T-helper 1 cell (primary cell): Measurements from ENCODE around the gene KIAA0232.
"Not testable (repeated sequence)": the region's sequence is repeated elsewhere in the genome, so short reads cannot be mapped to it uniquely, and the experiment has no call there.

Experiments
- DNase-seq, 5 donors: peaks; one replicate each; pipeline ENCODE4 v3.0.0-alpha.2; 2012 to 2020

KIAA0232 gene

GRCh38 chr4:6887591-6888371, 105.3 kb downstream of the KIAA0232 start:
- no peak for DNase-seq

DNA sequence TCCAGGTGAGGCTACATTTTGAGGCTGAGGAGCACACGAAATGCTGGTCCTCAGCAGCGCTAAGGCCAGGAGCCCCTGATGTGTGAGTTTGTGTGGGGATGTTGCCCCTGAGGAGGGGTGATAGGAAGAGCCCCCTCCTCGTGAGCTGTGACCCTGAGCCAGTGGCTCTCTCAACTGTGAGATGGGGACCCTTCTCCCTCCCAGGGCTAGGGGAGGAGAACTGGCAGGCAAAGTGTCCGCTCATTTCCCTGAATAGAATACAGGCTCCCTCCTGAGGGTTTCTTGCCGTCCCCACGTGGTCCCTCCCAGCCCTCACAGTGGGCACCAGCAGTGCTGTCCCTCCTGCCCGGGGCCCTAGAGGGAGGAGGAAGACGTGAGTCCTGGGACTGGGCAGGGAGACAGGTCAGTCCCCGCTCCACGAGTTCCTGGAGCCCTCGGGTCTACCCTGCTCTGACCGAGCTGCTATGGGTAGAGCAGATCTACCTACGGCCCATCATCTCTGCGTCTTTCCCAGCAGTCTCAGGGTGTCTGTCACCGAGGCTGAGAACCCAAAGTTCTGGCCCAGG, 106.1 kb downstream of the KIAA0232 start:
- DNase-seq = no peak

DNA sequence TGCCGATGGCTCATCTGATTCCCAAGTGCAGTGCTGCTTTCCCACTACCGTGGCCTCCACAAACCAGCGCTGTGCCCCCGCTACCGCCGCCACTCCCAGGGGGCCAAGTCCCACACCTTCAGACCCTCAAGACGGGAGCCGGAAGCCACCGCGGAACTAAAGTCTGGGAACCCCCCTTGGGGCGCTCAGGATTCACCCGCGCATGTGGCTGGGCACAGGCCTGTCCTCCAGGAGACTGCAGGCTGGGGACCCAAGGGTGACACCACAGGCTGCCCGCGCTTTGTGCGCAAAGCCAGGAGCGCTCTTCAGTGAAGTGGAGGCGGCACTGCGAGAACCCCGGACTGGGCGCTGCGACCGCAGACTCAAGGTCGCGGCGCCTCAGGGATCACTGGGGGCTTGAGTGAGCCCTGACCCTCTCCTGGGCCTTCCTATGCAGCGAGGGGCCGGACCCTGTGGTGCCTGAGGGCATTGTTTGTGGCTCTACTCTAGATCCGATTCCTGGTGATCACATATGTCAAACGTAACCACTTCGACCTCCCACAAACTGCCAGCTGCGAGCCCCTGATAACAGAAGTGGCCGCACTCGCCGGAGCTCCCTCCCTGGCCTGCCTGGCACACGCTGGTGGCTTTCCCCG, 106.7 kb downstream of the KIAA0232 start:
- DNase-seq = no peak

- no peak for DNase-seq
These were observed 107.3 kb downstream of the KIAA0232 start for GRCh38 chr4:6889736-6890324.

DNA sequence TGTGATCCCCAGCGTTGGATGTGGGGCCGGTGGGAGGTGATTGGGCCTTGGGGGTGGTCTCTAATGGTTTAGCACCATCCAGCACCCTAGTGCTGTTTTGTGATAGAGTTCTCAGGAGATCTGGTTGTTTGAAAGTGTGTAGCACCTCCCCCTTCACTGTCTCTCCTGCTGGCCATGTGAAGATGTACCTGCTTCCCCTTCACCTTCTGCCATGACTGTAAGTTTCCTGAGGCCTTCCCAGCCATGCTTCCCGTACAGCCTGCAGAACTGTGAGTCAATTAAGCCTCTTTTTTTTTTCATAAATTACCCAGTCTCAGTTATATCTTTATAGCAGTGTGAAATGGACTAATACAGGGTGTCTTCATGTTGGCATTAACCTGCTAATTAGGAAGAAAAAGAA, 107.8 kb downstream of the KIAA0232 start:
- DNase-seq = no peak

- not testable (repeated sequence) for DNase-seq
These were observed 108.4 kb downstream of the KIAA0232 start for GRCh38 chr4:6890971-6891370.

DNA sequence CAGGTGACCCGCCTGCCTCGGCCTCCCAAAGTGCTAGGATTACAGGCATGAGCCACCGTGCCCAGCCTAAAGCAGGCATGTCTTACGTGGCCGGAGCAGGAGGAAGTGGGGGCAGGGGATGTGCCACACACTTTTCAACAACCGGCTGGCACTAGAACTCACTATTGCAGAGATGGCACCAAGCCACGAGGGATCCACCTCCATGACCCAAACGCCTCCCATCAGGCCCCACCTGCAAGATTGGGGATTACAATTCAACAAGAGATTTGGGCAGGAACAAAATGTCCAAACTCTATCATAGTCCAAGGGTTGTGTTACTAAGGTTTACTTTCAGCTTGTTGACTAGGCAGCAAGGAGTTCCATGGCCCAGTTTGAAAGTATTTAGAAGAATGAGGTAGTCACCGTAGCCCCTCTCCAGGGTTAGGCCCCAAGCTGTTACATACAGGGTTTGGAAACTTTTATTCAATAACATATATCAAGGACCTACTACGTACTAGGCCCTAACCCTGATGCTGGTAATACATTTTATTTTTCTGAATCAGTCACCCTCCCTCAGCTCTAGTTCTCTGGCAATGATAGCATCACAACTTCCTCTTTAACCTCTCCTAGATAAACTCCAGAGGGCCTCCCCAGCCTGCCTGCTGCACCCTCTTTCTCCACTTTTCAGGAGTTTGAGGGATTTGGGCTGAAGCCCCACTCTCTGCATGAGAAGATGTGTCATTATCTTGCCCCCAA, 109.1 kb downstream of the KIAA0232 start:
- DNase-seq = peak in 1 of 5 donors; percentile 47

DNA sequence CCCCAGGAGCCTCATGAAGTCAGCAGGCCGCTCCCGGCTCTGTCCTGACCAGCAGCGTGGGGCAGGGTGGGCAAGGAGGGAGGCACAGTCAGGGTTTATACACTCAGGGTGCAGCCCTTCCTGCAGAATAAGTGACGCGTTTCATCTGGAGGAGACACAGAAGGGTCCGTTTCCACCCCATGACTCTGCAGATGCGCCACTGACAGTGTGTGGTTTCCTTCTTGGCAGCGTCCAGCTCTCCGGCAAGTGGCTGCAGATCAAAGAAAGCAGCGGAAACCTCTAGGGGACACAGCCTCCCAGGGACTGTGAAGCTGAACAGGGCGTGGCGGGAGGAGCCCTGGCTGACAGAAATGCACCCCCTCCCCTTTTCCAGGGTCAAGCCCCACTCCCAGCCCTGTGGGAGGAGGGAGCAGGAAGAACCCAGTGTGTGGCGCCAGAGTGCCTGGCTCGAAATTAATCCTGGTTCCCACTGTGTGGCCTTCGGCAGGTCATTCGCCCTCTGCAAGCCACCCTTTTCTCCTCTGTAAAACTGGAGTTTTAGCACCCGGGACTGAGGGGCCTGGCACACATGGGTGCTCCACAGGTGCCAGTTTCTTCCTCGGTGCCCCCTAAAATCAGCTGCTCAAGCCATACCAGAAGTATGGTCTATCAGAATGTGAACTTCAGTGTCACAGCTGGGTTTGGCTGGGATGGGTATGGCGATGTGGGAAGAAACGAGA, 109.8 kb downstream of the KIAA0232 start:
- peak in 1 of 5 donors; percentile 89 for DNase-seq

DNA sequence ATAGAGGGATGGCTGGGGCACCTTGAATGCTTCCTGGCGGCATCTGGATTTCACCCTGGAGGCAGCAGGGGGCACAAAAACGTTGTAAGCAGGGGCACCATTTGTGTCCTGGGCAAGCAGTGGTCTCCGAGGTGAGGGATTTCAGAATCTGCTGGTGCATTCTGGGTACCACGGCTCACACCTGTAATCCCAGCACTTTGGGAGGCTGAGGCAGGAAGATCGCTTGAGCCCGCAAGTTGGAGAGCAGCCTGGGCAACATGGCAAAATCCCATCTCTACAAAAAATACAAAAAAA, 110.3 kb downstream of the KIAA0232 start:
- no peak for DNase-seq

DNA sequence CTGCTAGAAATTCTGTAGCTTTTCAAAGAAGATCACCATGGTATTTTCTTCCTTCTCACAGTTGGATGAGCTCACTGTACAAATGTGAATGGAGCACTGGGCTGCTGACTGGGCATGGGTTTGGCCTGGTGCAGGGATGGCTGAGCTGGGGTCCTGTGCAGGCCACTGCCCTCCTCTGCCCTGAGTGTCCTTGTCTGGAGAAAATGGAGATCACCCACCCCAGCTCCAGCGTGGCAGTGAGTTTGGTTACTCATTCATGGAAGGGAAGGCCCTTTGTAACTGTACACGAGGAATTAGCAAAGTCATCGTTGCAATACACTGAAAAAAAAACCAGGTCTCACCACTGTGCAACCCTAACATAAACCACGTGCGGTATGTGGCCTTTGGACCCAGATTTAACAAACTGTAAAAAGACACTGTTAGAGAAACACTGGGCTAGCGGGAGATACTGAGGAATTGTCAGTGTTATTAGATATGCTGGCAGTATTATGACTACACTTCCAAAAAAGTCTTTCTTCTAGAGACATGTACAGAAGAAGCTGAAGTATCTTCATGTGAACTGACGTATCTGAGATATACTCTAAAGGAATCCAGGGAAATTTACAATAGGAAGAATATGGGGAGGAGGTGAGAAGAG, 111.0 kb downstream of the KIAA0232 start:
- DNase-seq = peak in 1 of 5 donors; percentile 74

- no peak for DNase-seq
These were observed 111.6 kb downstream of the KIAA0232 start for GRCh38 chr4:6894086-6894478.

- no peak for DNase-seq
These were observed 112.3 kb downstream of the KIAA0232 start for GRCh38 chr4:6894528-6895498.

DNA sequence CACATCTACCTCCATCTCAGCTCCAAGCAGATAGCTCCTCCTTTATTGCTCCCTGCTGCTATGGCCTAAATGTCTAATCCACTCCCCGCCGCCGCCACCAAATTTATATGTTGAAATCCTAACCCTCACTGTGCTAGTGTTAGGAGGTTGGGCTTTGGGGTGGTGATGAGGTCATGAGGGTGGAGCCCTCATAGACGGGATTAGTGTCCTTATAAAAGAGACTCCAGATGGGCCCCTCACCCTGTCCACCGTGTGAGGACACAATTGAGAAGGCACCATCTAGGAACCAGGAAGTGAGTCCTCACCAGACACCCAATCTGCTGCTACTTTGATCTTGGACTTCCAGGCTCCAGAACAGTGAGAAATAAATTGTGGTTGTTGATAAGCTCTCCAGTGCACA, 113.5 kb downstream of the KIAA0232 start:
- DNase-seq = no peak

DNA sequence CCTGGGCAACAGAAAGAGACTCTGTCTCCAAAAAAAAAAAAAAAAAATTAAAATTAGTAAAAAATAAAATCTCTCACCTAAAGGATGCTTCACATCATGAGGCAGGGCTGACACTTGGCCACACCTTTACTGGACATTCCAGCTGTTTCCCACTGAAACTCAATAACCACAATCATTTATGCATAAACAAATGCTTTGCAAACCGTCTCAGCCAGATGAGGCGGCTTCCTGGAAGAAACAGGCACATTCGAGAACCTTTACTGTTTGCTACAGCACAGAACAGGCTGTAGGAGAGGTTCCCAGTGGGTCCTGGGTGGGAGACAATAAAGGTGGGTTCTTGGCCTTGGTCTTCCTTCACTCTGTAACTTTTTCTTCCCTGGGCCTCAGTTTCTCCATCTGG, 116.2 kb downstream of the KIAA0232 start:
- DNase-seq = peak in 1 of 5 donors; percentile 75

DNA sequence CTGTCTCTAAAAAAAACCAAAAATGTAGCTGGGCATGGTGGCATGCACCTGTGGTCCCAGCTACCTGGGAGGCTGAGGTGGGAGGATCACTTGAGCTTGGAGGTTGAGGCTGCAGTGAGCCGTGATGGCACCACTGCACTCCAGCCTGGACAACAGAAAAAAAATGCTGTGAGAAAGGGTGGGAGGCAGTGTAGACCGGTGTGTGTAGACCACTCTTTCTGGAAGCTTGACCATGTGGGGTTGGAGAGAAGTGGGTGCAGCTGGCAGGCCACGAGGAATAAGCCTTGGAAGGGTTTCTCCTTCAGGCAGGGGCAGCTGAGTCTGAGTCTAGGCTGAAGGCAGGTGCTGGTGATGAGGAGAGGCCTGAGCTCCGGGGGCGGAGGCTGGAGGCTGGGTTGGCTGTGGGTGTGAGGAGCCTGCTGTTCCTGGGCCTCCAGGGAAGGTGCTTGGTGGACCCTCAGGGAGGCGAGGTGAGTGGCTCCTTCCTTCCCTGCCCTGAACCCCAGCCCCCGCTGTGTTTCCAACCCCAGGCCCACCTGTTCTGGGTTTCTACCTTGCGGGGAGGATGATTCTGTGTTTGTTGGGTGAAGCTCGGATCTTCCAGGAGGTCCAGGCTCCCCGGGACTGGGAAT, 117.8 kb downstream of the KIAA0232 start:
- DNase-seq = no peak

GRCh38 chr4:6900956-6901355, 118.4 kb downstream of the KIAA0232 start:
- DNase-seq = no peak

GRCh38 chr4:6901669-6902317, 119.3 kb downstream of the KIAA0232 start:
- DNase-seq = no peak

DNA sequence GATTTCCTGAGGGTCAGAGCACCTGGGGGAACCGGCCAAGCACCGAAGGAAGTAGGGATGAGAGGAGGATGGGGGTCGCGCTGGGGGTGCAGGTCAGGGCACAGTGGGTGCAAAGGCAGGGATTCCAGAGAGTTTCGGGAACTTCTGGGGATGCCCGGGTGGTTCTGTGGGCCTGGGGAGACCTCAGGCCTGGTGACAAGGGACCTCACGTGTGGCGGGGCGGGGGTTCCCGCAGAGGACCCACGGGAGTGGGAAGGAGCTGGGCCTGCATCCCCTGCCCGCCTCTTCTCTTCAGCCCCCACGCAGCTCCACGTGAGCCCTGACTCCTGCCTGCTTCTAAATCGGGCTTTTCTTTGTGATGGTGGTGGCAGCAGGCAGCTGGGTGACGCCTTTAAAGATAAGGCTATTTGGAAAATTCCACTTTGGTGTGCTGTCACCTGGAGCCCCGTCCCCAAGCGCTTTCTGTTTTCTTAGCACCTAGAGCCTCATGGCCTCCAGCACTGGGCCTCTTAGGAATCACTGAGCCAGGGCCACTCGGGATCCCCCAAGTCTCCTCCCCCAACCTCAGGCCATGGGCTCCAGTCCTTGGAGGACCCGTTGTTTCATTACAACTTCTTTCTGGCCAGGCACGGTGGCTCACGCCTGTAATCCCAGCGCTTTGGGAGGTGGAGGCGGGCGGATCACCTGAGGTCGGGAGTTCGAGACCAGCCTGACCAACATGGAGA, 120.0 kb downstream of the KIAA0232 start:
- DNase-seq = no peak
